Upper lobe of left lung (tissue), 6 donors: ENCODE results near the gene NAT8L. TPM values are rescaled to one million over a fixed set of nuclear protein-coding genes. Genes with fewer than 3 reads are reported as not detected.

Experiments used
- ATAC-seq, 2 donors: fragments of 200-7000 bp; cut with Tn5 transposase; one replicate each; pipeline ENCODE4 v1.9.1; 2022; ENCODE audit warnings: mild to moderate bottlenecking in 2 of 2, moderate library complexity in 2 of 2; ENCODE audit not compliant: low FRiP score in 2 of 2
- DNase-seq, 2 donors: peaks; one replicate each; pipeline ENCODE4 v3.0.0-alpha.2; 2019 to 2020
- H3K27ac ChIP-seq, 4 donors: fragments of 200-600 bp; sonication (generic); one replicate each; pipeline ENCODE4 v1.5.1; 2016 to 2019
- H3K27me3 ChIP-seq, 4 donors: fragments of 200-600 bp; sonication (generic); one replicate each; pipeline ENCODE4 v1.5.1; 2017 to 2019
- H3K36me3 ChIP-seq, 4 donors: fragments of 200-600 bp; sonication (generic); one replicate each; pipeline ENCODE4 v1.5.1; 2016 to 2019
- H3K4me1 ChIP-seq, 4 donors: fragments of 200-600 bp; sonication (generic); one replicate each; pipeline ENCODE4 v1.5.1; 2018 to 2019
- H3K4me3 ChIP-seq, 4 donors: fragments of 200-600 bp; sonication (generic); one replicate each; pipeline ENCODE4 v1.5.1; 2017 to 2019; ENCODE audit warnings: mild to moderate bottlenecking in 2 of 4, moderate library complexity in 1 of 4
- H3K9me3 ChIP-seq, 4 donors: fragments of 200-600 bp; sonication (generic); one replicate each; pipeline ENCODE4 v1.5.1; 2018 to 2019
- EP300 ChIP-seq, 4 donors: sonication (generic); formaldehyde crosslinking; IDR thresholded peaks; one replicate each; pipeline ENCODE4 v1.5.1; 2017; ENCODE audit warnings: antibody characterized with exemption in 4 of 4, control low read depth in 2 of 4
- POLR2A ChIP-seq, 4 donors: fragments of 450-650 bp; IDR thresholded peaks; one replicate each; pipeline ENCODE4 v1.5.1; 2016 to 2017; ENCODE audit warnings: antibody characterized with exemption in 4 of 4, mild to moderate bottlenecking in 2 of 4
- POLR2AphosphoS5 ChIP-seq, 2 donors: sonication (generic); formaldehyde crosslinking; IDR thresholded peaks; one replicate each; pipeline ENCODE4 v1.5.1; 2017; ENCODE audit warnings: antibody characterized with exemption in 2 of 2
- WGBS, 2 donors: methylation state at CpG; one replicate each; pipeline ENCODE4 v1.1.5; 2017 to 2018; 5-methylcytosine and 5-hydroxymethylcytosine counted together
- total RNA-seq, 6 donors: library from RNA; depleted of rRNA in 4 of 6; stranded (reverse); fragments of >200 nt in 4 of 6; gene quantifications; one replicate each; pipeline versions ENCODE4 v1.1.0 to v1.2.1, GENCODE V29; 2016 to 2021
- TF ChIP-seq, protein P1 (sequence below), 6 experiments: fragments of 450-650 bp in 4 of 6; fragments of 200-600 bp in 2 of 6; sonication (generic) in 2 of 6; IDR thresholded peaks; one replicate each; pipeline ENCODE4 v1.5.1; 2016 to 2019; ENCODE audit warnings: antibody characterized with exemption in 6 of 6
- donor health status: DM: no; HTN: no; CAD: no; lungs with moderate emphysema.
- donor health status: DM: no; HTN: yes; CAD: no; lungs with severe emphysema.

NAT8L gene
- total RNA-seq, 6 donors from 2014 or later = 0.15 to 0.37 (median 0.30) TPM; not detected in 2

DNA sequence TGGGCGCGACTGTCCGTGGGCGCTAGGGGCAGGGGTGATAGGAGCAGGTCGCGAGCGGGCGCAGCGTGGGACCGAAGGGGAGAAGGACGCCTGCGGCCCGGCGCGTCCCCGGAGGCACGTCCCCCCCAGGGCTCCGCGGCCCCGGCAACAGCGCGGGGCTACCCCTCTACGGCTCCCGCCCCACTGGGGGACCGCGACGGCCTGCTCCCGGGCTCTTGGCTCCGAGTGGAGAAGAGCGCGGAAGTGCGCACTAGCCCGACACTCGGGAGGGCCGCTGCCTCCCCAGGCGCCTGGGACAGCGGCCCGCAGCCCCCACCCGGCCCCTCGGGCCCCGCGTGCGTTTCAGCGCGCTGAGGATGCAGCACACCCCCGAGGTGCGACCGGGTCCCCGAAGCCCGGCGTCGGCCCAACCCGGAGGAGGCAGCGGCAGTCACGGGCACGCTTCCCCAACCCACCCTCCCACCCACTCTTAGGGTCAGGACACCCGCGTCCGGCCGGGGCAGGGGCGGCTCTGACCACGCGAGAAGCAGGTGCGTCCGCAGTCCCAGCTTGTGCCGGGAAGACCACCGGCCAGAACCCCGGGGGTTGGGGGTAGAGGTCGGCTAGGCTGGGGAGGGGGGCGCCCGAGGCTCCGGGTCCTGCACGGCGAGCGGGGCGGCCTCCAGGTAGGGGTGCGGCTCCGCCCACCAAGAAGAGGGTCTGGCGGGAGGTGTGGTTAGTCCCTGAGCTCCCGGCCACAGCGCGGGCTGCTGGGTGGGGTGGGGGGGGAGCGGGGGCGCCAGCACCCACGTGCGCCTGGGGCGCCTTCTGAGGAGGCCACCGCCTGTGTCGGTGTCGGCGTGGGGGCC lies 18.5 kb upstream of the NAT8L start:
- DNase-seq (peak in 1 of 2 donors; percentile 85), ATAC-seq (no peak)
- Histone ChIP-seq H3K36me3 (no peaks in the 10 kb centered on the region), H3K4me1 (peaks cover 23 to 27% (median 26%) of the 10 kb centered on the region in 4 donors), H3K27me3 (peaks cover 0 to 29% (median 21%) of the 10 kb centered on the region in 4 donors), H3K4me3 (peak overlapping the region in 3 of 4 donors; percentile 85 to 97 (median 86)), H3K9me3 (no peaks in the 10 kb centered on the region), H3K27ac (no peak overlapping the region)
- TF ChIP-seq, protein P1, sequence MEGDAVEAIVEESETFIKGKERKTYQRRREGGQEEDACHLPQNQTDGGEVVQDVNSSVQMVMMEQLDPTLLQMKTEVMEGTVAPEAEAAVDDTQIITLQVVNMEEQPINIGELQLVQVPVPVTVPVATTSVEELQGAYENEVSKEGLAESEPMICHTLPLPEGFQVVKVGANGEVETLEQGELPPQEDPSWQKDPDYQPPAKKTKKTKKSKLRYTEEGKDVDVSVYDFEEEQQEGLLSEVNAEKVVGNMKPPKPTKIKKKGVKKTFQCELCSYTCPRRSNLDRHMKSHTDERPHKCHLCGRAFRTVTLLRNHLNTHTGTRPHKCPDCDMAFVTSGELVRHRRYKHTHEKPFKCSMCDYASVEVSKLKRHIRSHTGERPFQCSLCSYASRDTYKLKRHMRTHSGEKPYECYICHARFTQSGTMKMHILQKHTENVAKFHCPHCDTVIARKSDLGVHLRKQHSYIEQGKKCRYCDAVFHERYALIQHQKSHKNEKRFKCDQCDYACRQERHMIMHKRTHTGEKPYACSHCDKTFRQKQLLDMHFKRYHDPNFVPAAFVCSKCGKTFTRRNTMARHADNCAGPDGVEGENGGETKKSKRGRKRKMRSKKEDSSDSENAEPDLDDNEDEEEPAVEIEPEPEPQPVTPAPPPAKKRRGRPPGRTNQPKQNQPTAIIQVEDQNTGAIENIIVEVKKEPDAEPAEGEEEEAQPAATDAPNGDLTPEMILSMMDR (IDR thresholded peaks at IDR 0.05) = no peak
- TF ChIP-seq EP300 (IDR thresholded peaks at IDR 0.05) (no peak), POLR2AphosphoS5 (IDR thresholded peaks at IDR 0.05) (no peak), POLR2A (IDR thresholded peaks at IDR 0.05) (no peak)
- WGBS, 2 donors = 17% methylated on average over 44 of the region's 91 CpGs; no CpG with 5 or more reads in 1 of the 2 donors

DNA sequence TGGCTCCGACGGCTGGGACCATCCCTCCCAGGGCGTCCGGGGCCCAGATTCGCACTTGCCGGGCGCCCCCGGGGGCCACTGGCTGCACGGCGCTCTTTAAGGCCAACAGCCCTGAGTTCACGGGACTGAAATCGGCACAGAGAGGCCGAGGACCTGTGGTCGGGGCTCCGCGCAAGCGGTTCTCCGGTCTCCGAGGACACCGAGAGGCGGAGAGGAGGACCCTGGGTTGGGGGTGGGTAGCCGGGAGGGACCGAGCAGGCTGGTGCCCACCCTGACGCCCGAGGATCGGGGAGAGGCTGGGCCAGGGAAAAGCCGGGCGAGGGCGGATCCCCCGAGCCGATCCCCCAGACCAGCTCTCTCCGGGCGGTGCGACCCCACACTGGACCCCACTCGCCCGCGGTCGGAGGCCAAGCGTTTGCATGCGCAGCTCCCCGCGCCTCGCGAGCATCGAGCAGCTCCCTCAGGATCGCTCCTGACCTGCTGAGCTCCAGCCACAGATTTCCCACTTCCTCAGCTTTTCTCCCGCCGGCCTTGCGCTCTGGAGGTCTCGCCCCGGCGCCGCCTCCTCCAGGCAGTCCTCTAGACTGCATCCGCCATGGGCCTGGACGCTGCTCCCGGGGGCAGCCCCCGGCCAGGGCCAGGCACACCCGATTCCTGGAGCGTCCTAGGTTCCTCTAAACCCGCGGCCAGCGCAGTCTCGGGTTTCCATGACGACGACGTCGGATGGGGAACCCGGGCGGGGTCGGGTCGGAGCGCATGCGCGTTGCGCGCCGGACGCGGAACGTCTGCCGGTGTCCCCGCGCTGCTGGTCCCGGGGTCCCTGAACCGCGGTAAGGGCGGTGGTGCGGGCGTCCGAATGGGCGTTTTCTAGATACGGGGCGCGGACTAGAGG lies 17.6 kb upstream of the NAT8L start:
- peak overlapping the region in 2 of 4 donors; percentile 39 to 58 for H3K27ac ChIP-seq
- H3K27me3 ChIP-seq = peaks cover 0 to 31% (median 22%) of the 10 kb centered on the region in 4 donors
- WGBS, 2 donors = 0 to 1% methylated on average over 19 to 38 of the region's 94 CpGs

DNA sequence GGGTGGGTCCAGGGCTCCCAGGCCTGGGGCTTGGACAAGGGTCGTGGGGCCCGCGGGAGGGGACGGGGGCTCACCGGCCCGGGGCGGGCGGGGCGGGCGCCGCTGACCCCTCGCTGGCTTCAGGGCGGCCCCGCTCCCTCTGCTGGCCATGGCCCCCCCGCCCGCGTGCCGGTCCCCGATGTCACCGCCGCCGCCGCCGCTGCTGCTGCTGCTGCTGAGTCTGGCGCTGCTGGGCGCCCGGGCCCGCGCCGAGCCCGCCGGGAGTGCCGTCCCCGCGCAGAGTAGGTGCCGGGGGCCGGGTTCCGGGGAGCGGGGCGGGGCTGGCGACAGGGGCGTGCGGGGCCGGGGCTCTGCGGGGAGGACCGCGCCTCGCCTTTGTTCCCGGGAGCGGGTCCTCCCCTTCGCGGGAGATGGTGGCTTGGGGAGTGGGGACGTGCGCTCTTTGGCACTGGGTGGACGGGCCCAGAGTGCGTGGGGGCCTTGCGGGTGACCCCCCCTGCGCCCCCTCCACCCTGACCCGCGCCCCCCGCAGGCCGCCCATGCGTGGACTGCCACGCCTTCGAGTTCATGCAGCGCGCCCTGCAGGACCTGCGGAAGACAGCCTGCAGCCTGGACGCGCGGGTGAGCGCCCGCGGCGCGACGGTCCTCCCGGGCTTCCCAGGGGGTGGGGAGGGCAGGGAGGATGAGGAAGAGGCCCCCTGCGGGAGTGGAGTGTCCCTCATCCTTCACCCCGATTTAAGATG lies 16.8 kb upstream of the NAT8L start:
- ATAC-seq (peak in 1 of 2 donors; percentile 51), DNase-seq (peak in 1 of 2 donors; percentile 91)
- WGBS, 2 donors = 0% methylated on average over 10 of the region's 80 CpGs; no CpG with 5 or more reads in 1 of the 2 donors
- peaks cover 0 to 39% (median 26%) of the 10 kb centered on the region in 4 donors for H3K27me3 ChIP-seq
- TF ChIP-seq EP300 (IDR thresholded peaks at IDR 0.05) (no peak), POLR2AphosphoS5 (IDR thresholded peaks at IDR 0.05) (no peak), POLR2A (IDR thresholded peaks at IDR 0.05) (no peak)
- TF ChIP-seq, protein P1 (IDR thresholded peaks at IDR 0.05) = no peak
- H3K4me1 ChIP-seq = peaks cover 23 to 34% (median 26%) of the 10 kb centered on the region in 4 donors
- H3K9me3 ChIP-seq = no peaks in the 10 kb centered on the region
- H3K4me3 ChIP-seq = peak overlapping the region; percentile 38 to 97 (median 86)
- peak overlapping the region in 2 of 4 donors; percentile 39 to 58 for H3K27ac ChIP-seq
- no peaks in the 10 kb centered on the region for H3K36me3 ChIP-seq

More for the DNA sequence above, 17.6 kb upstream of the NAT8L start:
- peak; percentile 56 to 89 for ATAC-seq
- DNase-seq = peak; percentile 83 to 97
- H3K4me3 ChIP-seq = peak overlapping the region; percentile 38 to 97 (median 86)
- H3K36me3 ChIP-seq = no peaks in the 10 kb centered on the region
- TF ChIP-seq POLR2AphosphoS5 (IDR thresholded peaks at IDR 0.05) (peak in 1 of 2 donors; percentile 11), POLR2A (IDR thresholded peaks at IDR 0.05) (peak in 1 of 4 donors; percentile 32)
- TF ChIP-seq, protein P1 (IDR thresholded peaks at IDR 0.05) = no peak
- H3K4me1 ChIP-seq = peaks cover 23 to 27% (median 26%) of the 10 kb centered on the region in 4 donors
- H3K9me3 ChIP-seq = no peaks in the 10 kb centered on the region

DNA sequence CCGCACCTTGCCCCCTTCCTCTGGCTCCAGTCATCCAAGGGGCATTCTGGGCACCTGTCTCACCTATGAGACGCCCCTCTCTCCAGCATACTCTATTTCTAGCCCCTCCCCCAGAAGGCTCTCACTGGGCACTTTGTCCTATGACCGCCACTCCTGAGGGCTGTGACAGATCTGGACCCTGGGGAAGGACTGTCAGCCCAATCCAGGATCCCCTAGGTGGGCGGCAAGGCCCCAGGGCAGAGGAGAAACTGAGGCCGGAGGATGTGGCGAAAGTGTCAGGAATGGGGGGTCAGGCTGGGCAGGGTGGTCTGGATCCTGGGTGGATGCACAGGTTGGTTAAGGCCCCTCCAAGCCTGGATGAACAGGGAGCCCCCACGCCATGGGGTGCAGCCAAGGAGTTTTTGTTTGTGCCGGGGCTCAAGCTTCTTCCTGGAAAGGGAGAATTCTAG lies 16.2 kb upstream of the NAT8L start:
- TF ChIP-seq POLR2A (IDR thresholded peaks at IDR 0.05) (no peak), EP300 (IDR thresholded peaks at IDR 0.05) (no peak), POLR2AphosphoS5 (IDR thresholded peaks at IDR 0.05) (no peak)
- TF ChIP-seq, protein P1 (IDR thresholded peaks at IDR 0.05) = no peak
- no peaks in the 10 kb centered on the region for H3K9me3 ChIP-seq
- H3K4me3 ChIP-seq = peak overlapping the region in 3 of 4 donors; percentile 85 to 97 (median 86)
- no peak overlapping the region for H3K27ac ChIP-seq
- no peak for ATAC-seq
- DNase-seq = no peak
- H3K27me3 ChIP-seq = peaks cover 0 to 45% (median 27%) of the 10 kb centered on the region in 4 donors
- WGBS, 2 donors = 83 to 89% methylated on average over 6 to 8 of the region's 8 CpGs
- no peaks in the 10 kb centered on the region for H3K36me3 ChIP-seq
- peaks cover 23 to 34% (median 26%) of the 10 kb centered on the region in 4 donors for H3K4me1 ChIP-seq
